NCI-H1048 (cell line): ENCODE data around the gene TBCK.

ENCODE experiments used
- DNase-seq: peaks from one replicate; lab custom pipeline; 2025; lab: John Stamatoyannopoulos, UW

Gene TBCK

GRCh38 chr4:106286611-106287010 is 29.4 kb downstream of the TBCK start:
- DNase-seq: no peak

GRCh38 chr4:106284227-106284626 is 31.8 kb downstream of the TBCK start:
- DNase-seq: no peak

GRCh38 chr4:106277140-106277675 is 38.8 kb downstream of the TBCK start:
- no peak for DNase-seq

- no peak for DNase-seq
These were observed 42.2 kb downstream of the TBCK start for GRCh38 chr4:106273831-106274230.

- no peak for DNase-seq
These were observed 45.3 kb downstream of the TBCK start for GRCh38 chr4:106270736-106271135.

DNA sequence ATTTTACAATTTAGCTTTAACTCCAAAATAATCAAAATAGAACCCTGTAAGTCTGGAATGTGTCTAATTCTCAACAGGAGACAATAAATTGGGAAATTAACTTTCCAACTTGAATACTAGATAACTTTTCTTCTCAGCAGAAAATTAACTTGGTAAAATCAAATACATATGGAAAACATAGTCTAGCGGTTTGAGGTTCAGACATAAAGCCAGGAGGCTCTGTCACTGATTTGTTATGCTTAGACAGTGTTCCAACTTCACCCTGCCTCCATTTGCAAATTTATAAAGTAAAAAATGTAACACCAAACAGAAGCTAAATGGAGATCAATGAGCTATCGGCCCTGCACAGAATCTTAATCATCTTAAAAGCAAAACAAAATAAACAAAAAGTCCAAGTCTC is 46.3 kb downstream of the TBCK start:
- no peak for DNase-seq

- DNase-seq: no peak
These were observed 47.2 kb downstream of the TBCK start for GRCh38 chr4:106268786-106269185.

DNA sequence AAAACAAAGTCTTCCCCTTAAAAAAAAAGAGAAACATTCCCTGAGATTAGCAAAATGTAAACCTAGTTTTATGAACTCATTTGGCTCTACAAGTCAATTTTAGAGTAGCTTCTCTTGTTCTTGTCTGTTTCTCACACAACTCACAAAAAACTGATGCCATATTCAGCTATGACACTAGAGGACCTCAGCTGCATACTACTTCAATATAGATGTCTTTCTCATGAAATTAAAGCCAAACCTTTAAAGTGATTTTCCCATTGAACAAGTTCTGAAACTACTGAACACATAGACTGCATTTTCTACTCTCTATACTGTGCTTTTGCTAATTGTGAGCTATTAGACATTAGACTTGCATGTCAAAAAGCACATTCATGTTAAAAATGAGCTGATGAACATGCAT is 49.8 kb downstream of the TBCK start:
- DNase-seq: peak; percentile 14

- no peak for DNase-seq
These were observed 51.7 kb downstream of the TBCK start for GRCh38 chr4:106264331-106264728.

GRCh38 chr4:106263594-106264330 is 52.2 kb downstream of the TBCK start:
- DNase-seq: no peak

- no peak for DNase-seq
These were observed 54.0 kb downstream of the TBCK start for GRCh38 chr4:106261980-106262379.

DNA sequence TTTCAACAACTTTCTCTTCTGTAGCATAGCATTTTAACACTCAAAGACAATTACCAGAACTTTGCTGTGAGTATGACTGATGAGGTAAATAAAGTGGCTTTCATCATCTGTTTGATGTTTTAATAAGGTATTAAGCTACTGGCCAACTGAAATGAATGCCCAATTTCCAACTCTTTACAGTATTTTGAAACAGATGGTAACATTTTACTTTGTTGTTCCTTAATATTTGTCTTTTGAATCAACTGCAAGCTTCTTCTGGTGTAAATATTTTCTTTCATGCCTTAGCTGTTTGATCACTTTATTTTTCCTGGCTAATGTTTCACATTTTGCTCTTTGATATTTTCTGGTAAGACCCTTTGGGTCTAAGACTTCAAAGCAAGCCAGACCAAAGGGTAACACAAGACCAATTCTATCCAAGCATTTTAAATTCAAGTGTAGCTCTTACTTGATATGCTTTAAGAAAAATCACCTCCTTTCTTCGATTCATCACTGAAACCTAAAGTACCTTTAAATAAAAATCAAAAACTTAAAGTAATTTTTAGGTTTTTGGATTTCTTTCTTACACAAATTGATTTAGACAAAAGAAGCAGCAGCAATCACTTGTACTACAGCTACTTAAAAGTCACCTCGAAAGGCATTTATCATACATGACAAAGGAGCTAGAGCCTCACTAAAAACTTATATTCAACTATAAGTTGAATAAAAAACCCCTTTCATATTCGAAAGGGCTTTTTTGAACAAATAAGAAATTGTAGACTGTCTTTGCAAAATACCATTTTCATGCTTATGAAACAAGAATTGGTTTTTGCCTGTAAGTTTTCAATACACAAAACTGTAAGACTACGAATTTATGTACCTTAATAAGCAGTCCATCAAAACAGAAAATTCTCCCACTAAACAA is 57.6 kb downstream of the TBCK start:
- no peak for DNase-seq

GRCh38 chr4:106256190-106256589 is 59.8 kb downstream of the TBCK start:
- no peak for DNase-seq

- DNase-seq: no peak
These were observed 60.8 kb downstream of the TBCK start for GRCh38 chr4:106255195-106255594.

DNA sequence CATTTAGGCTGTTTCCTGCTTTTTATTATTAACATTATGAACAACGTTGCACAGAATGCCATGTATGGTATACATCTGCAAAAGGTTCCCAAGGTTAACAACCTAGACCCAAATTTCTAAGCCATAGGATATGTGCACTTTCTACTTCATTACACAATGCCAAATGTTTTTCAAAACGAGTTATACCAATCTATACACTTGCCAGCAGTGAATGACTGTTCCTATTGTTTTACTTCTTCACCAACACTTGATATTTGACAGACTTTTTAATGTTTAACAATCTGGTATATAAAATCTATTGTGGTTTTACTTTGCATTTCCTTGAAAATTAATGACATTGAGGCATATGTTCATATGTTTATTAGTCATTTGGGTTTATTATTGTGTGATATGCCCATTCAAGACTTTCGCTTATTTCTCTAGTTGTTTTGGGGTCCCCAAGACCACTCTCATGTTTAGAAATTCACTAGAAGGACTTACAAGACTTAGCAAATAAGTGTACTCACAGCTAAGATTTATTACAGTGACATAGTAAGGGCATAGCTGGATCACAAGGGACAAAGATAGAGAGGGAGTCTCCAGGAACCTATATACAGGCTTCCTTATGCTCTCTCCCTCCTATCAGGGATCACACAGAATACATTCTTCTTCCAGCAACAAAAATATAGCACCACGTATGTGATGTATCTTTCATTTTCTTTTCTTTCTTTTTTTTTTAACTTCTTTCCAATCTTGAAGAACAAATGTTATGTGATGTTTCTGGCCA is 62.5 kb downstream of the TBCK start:
- DNase-seq: no peak

- no peak for DNase-seq
These were observed 68.4 kb downstream of the TBCK start for GRCh38 chr4:106247600-106247999.

DNA sequence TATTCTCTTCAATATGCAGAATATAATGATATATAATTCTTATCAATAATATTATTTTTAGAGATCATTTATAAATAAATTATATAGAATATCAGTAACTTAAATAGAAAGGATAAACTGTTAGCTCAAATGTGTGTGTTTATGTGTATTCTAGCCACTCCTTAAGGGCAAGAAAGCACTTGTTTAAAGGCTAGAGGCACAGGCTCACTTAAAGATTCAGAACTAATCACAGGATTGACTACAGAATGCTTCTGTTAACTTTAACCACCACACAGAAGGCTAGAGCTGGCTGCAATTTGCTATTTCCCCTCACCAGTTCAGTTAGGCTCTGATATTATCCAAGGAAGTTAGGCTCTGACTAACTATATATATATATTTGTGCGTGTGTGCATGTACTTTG is 69.6 kb downstream of the TBCK start:
- DNase-seq: no peak

GRCh38 chr4:106245176-106245575 is 70.8 kb downstream of the TBCK start:
- DNase-seq: no peak

GRCh38 chr4:106240699-106241098 is 75.3 kb downstream of the TBCK start:
- no peak for DNase-seq

GRCh38 chr4:106238820-106239420 is 77.1 kb downstream of the TBCK start:
- no peak for DNase-seq

DNA sequence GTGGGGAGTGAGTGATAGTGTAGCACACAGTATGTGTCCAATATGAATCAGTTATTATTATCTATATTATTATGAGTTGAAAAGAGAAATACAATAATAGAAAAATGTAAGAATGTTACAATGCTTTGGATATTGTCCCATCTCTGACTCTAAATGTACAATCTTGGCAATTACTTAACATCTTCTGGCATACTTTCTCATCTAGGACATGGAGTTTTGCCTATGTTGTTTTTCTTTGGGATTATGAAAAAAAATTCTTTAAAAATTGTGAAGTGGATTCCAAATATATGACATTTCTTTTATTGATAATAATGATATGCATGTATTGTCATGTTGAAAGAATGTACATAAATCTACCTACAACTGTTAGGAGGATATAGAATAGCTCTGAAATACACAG is 84.1 kb downstream of the TBCK start:
- DNase-seq: no peak

GRCh38 chr4:106222548-106222947 is 93.5 kb downstream of the TBCK start:
- DNase-seq: no peak
